Left renal pelvis (tissue), 4 donors: ENCODE results near the gene ANP32E. TPM values are rescaled to one million over a fixed set of nuclear protein-coding genes. Genes with fewer than 3 reads are reported as not detected.
A peak's percentile ranks its signal among the peaks of the same experiment; 100 is the strongest.
"Not testable (repeated sequence)": the region's sequence is repeated elsewhere in the genome, so short reads cannot be mapped to it uniquely, and the experiment has no call there.

Experiments
- DNase-seq, 4 donors: peaks; one replicate each; pipeline ENCODE4 v3.0.0-alpha.2; 2013; ENCODE audit warnings: low read depth in 4 of 4, low spot score in 3 of 4
- polyA plus RNA-seq, 4 donors: library from polyadenylated mRNA; unstranded; fragments of 120-200 nt; gene quantifications; one replicate each; pipeline ENCODE4 v1.2.1, GENCODE V29; 2013; ENCODE audit not compliant: insufficient read length in 4 of 4

ANP32E gene
- polyA plus RNA-seq, 4 donors, result 68.0 to 142 (median 115) TPM

DNA sequence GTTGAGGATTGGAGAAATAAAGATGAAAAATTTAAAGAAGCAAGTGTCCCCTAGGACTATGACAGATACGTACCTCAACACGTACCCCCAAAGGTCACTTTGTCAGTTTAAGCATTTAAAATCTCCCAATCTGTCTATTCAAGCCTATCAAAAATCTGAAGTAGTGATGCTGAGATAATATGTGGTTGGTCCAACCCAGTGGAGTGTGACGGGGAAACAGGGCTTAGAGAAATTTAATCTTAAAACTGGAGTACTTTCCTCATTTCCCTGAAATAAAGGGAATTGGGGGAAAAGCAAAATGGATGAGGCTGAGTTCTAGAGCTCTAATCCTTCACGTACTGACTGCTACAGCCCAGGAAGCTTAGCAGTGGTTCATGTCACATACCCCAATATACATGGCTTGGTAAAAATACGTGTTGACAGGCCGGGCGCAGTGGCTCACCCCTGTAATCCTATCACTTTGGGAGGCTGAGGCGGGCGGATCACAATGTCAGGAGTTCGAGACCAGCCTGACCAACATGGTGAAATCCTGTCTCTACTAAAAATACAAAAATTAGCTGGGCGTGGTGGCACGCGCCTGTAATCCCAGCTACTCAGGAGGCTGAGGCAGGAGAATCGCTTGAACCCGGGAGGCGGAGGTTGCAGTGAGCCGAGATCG is 21.7 kb downstream of the ANP32E start:
- not testable (repeated sequence) for DNase-seq

DNA sequence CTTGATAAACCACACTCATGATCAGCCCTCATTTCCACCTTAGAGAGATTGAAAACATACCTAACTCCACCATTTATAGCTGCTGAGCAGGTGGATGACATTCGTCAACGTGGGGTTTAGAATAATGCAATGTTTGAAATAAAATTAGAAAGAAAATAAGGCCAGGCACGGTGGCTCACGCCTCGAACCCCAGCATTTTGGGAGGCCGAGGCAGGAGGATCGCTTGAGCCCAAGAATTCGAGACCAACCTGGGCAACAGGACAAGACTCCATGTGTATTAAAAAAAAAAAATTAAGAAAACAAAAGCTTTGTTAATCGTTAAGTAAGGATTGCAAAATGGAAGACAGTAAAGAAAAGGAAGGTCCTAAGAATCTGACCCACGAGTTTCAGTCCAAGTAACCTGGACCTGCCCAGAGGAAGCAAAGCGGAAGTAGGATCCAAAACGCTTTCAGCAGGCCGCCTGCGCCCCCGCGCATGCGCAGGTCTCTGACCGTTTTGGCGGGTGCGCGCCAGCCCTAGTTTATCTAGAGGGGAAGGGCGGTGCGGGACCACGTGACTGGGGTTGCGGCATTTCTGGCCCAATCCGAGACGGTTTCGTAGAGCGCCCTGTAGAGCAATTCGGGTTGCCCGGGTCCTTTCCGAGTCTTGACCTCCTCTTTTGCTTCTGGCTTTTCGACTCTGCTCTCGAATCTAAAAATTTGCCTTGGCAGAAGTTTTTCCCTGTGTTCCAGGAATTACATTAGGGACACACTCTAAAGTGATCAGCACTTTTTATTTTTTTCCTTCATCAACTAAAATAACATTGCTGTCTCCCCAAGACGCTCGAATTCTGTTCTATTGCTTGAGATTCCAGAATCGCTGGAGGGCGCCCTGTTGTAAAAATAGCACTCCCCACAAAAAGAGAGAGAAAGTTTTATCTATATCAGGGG is 22.5 kb downstream of the ANP32E start:
- DNase-seq, result peak in 3 of 4 donors; percentile 77 to 86 (median 85)

DNA sequence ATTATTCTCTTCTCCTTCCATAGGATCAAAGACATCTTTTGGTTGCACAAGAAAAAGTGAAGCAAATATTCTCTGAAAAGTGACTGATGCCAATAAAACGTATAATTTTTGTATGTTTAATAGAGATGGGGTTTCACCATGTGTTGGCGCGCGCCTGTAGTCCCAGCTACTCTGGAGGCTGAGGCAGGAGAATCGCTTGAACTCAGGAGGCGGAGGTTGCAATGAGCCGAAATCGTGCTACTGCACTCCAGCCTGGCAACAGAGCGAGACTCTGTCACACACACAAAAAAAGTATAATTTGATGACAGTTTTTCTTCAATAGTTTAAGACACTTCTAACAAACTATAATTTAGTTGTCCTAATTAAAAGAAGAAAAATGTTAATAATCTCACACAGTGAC is 23.8 kb downstream of the ANP32E start:
- no peak for DNase-seq

DNA sequence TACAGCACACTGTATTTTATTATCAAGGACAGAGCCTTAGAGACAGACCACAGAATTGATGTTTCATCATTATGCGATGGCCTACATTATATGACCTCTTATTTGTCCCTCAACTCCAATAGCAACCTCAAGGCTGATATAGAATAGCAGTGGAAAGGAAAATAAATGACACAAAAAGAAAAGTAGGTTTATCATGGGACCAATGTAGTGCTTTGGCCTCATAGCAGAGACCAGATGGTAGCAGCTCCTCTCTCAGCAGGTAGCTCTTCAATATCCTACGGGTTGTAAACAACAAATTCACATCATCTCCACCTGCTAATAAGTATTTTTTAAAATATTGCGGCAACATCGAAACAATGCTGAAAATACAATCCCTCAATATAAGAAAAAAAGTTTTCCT is 25.2 kb downstream of the ANP32E start:
- DNase-seq, result no peak

DNA sequence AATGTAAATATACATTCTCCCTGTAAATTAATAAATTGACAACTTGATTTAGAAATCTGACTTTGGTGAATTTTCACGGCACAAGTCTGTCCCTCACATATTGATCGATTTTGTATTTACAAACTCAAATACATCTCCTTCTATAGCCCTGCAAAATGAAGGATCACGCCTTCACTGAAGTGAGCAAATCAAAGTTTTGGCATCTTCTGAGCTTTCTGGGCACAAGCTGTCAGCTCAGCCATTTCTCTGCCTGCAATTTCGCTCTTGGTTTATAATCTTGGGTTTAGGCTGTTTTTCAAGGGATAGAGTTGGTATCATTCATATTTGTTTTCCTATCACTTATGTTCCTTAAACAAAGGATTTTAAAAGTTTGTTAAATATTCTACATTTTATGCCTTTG is 25.8 kb downstream of the ANP32E start:
- no peak for DNase-seq

DNA sequence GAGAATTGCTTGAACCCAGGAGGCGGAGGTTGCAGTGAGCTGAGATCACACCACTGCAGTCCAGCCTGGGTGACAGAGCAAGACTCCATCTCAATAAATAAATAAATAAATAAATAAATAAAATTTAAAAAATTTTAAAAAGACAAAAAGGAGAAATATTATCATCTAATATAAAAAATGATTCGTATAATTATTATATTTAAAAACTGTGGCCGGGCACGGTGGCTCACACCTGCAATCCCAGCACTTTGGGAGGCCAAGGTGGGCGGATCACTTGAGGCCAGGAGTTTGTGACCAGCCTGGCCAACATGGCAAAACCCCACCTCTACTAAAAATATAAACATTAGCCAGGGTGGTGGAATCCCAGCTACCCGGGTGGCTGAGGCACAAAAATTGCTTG is 27.5 kb downstream of the ANP32E start:
- not testable (repeated sequence) for DNase-seq

DNA sequence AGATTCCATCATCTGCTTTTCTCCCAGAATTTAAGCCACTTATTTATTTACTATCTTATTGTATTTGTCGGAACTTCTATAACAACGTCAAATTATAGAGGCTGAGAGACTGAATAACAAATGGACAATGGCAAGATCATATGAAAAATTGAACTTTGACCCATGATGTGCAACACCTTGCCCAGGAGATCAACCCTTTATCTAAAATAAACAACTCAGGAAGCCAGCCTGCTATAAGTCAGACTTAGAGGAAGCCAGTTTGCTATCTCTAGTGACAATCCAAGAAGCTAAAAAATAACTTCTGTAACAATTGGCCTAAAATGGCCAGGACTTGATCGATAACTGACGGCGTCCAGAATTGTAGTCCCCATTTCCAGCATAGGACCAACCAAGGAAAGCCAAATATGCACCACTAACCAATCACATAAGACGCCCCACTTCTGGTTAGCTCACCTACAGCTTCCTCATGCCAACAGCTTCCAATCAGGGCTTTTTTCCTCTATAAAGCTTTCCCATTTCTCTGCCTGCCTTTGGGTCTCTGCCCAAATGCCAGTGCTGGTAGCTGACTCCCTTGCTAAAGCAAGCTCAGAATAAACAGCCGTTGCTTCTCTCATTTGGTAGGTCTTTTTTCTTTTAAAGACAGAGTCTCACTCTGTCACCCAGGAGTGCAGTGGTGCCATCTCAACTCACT is 28.5 kb downstream of the ANP32E start:
- DNase-seq, result no peak

DNA sequence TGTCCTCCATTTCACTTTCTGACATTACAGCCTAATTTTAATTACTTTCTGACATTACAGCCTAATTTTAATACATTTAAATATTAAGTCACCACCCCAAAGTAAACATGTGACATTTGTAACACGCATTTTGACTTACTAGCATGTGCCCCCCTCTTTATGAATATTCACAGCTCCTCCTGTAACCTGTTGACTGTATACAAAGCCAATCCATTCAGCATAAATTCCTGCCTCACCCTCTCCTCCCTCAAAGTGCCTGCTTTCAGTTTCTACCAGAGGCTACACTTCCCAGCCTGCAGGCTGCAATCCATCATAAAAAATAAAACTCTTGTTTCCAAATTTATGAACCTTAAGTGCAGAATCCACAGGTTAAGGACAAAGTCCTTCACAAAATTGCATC is 39.5 kb downstream of the ANP32E start:
- no peak for DNase-seq

DNA sequence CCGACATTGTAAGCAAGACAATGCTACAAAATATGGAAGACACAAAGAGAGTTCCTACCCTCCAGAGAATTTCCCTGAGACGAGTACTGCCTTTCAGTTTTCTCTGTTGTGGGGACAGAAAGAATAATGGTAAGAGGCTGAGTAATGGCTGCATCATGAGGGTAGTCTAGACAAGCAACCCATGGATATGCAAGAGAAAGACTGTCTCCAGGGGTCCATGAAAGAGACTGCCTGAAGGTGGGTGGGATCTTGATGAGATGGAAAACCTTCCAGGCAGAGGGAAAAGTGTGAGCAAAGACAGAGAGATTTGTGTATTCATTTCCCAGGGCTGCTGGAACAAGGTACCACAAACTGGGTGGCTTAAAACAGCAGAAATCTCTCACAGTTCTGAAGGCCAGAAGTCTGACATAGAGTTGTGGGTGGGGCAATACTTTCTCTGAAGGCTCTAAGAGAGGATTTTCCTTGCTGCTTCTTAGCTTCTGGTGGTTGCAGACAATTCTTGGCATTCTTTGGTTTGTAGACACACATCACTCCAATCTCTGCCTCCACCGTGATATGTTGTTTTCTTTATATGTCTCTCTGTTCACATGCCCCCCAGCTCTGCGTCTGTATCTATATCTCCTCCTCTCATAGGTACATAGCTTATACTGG is 41.4 kb downstream of the ANP32E start:
- no peak for DNase-seq

DNA sequence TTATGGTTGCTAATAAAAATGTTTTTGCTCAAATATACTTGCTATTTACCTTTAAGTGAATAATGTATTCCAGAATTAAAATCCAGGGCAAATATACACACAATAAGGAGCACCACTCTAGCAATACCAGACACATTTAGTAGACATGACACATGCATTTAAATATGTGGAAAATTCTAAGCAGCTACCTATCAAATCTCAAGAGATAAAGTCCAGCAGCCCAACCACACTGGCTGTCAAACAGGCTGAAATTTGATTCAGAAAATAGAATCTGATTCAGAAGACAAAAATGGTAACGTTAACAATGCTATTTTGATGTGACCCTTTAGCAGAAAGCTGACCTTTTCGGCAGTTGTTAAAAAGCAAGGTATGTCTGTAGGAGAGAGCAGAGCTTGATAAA is 43.9 kb downstream of the ANP32E start:
- no peak for DNase-seq

DNA sequence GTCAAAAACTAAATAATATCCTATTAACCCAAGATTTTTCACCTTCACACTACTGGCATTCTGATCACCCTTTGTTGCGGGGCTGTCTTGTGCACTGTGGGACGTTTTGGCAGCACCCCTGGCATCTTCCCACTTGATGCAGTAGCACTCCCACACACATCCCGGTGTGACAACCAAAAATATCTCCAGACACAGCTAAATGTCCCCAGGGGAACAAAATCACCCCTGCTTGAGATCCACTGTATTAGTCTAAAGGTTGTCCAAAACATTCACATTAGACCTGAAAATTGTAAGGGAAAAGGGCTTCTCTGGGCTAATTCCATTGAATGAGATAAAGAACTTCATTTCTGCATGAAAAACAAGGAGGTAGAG is 48.4 kb downstream of the ANP32E start:
- no peak for DNase-seq

DNA sequence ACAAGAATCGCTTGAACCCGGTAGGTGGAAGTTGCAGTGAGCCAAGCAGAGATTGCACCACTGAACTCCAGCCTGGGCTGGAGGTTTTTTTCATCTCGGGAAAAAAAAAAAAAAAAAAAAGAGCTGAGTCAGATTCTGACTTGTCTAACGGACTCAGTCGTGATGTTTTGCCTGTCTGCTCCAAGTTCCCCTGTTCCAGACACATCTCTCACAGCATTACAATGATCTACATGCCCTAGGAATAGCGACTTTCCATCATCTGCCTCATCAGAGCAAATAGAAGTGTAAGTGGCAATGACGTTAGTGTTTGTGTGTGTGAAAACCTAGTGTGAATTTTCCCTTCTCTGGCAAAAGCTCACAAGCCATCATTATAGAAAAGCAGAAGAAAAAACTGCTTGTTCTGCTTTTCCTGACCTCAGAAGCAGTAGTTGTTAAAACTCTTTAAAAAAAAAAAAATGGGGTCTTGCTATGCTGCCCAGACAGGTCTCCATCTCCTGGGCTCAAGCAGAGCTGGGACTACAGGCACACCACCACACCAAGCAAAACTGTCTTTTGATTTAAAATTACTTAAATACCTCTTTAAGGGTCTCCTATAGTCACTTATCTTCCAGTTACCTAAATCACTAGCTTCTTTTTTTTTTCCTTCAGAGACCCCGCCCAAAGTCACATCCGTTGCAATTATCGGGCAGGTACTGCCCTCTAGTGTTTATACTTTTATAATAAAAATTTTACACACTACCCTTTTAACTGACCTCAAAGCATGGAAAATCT is 48.9 kb downstream of the ANP32E start:
- DNase-seq, result no peak

DNA sequence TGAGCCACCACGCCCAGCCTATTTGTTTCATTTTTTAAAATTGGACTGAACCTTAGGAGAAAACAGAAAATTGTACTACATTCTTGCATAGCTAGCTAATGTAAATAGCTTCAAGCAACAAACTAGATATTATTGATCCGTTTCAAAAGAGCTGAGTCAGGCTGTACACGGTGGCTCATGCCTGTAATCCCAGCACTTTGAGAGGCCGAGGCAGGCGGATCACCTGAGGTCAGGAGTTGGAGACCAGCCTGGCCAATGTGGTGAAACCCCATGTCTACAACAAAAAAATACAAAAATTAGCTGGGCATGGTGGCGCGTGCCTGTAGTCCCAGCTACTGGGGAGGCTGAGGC is 49.5 kb downstream of the ANP32E start:
- not testable (repeated sequence) for DNase-seq

DNA sequence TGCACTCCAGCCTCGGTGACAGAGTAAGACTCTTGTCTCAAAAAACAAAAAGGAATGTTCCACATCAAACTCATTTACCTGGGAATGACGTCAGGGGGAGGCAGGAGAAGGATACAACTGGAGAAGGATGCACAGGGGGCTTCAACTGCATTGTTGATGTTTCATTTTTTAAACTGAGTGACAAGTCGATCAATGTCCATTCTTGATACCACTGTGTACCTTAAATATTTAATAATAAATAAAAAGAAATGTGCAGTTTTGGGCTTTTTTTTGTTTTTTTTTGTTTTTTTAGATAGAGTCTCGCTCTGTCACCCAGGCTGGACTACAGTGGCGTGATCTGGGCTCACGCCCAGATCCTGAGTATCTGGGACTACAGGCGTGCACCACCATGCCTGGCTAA is 50.4 kb downstream of the ANP32E start:
- DNase-seq, result no peak

DNA sequence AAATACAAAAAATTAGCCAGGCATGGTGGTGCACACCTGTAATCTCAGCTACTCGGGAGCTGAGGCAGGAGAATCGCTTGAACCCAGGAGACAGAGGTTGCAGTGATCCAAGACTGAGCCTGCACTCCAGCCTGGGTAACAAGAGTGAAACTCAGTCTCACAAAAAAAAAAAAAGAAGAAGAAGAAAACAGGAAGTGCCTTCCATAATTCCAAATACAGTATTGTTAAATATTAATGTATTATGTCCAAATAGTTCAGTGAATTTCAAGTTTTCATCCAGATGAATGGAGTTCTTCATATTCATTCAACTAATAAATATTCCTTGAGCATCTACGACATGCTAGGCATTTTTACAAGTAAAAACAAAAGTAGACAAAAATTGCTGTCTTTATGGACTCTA is 52.9 kb downstream of the ANP32E start:
- no peak for DNase-seq

DNA sequence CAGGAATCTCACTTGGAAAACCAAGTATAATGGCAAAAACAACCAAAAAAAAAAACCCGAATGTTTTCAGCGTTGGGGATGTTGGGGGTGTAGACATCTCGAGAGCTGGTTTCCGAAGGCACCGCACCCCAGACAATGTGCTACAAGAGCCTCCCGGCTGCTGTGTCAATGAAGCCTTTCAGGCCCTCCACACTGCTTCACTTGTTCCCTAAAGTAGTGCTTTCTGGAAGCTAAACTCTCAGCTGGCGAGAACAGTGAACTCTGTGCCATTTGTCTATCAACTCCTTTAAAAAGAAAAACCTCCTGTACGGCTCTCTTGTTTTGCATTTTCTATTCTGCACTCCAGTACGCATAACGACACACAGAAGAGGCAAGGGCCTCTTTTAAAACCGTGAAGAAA is 53.7 kb downstream of the ANP32E start:
- DNase-seq, result no peak

DNA sequence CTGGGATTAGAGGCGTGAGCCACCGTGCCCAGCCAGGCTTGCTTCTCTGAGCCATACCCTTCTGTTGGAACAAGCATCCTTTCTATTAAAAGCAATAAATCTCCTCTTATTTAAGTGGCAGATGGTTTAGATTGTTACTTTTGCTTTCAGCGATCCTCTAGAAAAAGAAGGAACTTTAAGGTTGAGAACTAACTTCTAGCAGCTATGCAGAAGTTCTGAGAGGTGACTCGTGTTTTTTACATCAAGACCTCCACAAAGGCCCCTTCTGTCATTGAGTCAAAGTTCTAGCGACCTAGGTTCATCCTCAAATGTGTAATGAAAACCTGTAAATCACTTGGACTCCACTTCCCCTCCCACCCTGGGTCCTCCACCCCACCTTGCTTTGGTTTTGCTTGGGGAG is 55.4 kb downstream of the ANP32E start:
- no peak for DNase-seq

DNA sequence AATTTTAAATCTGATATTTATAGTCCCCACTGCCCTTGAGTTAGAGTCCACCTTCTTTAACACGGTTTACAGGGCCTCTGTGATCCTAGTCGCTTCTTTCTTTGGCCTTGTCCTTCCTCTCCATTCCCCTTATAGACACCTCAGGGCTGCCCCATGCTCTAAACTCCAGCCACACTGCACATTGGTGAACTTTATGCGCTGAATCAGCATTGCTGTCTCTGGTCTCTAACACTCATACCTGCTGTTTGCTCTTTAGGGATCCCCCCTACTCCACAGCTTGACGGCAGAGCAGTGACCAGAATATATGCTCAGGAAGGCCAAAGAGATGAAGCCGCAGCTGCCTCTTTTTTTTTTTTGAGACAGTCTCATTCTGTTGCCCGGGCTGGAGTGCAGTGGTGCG is 56.0 kb downstream of the ANP32E start:
- DNase-seq, result no peak

DNA sequence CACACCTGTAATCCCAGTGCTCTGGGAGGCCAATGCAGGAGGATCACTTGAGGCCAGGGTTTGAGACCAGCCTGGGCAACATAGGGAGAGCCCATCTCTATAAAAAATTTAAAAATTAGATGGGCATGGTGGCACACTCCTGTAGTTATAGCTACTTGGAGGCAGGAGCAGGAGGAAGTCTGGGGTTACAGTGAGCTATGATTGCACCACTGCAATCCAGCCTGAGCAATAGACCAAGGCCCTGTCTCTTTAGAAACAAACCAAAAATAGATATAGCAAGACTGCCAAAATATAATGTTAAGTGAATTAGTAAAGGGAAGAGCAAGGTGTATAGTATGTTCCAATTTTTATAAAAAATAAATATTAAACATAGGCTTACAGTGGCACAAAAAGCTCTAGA is 57.4 kb downstream of the ANP32E start:
- DNase-seq, result no peak

DNA sequence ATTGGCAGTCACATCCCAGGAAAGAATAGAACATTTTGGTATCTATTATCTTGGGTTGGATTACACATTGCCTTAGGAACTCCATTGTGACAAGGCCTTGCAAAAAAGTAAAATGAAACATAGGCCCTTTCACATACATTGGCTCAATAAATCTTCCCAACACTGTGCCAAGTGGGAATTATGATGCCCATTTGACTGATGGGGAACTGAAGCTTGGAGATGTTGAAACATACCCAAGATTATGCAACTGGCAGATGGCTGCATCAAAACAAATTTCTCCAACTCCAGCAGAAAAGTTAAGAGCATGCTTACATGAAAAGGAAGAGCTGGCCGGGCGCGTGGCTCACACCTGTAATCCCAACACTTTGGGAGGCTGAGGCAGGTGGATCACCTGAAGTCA is 59.3 kb downstream of the ANP32E start:
- DNase-seq, result no peak
